GM19438 (cell line): Measurements from ENCODE around the gene RIPOR3.

ENCODE experiments used
- ATAC-seq: cut with Tn5 transposase; IDR thresholded peaks from one replicate; pipeline ENCODE4 v1.9.1; 2021; ENCODE audit warnings: low read depth; ENCODE audit not compliant: unreplicated experiment

The RIPOR3 gene, protein sequence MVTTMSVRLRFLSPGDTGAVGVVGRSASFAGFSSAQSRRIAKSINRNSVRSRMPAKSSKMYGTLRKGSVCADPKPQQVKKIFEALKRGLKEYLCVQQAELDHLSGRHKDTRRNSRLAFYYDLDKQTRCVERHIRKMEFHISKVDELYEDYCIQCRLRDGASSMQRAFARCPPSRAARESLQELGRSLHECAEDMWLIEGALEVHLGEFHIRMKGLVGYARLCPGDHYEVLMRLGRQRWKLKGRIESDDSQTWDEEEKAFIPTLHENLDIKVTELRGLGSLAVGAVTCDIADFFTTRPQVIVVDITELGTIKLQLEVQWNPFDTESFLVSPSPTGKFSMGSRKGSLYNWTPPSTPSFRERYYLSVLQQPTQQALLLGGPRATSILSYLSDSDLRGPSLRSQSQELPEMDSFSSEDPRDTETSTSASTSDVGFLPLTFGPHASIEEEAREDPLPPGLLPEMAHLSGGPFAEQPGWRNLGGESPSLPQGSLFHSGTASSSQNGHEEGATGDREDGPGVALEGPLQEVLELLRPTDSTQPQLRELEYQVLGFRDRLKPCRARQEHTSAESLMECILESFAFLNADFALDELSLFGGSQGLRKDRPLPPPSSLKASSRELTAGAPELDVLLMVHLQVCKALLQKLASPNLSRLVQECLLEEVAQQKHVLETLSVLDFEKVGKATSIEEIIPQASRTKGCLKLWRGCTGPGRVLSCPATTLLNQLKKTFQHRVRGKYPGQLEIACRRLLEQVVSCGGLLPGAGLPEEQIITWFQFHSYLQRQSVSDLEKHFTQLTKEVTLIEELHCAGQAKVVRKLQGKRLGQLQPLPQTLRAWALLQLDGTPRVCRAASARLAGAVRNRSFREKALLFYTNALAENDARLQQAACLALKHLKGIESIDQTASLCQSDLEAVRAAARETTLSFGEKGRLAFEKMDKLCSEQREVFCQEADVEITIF

DNA sequence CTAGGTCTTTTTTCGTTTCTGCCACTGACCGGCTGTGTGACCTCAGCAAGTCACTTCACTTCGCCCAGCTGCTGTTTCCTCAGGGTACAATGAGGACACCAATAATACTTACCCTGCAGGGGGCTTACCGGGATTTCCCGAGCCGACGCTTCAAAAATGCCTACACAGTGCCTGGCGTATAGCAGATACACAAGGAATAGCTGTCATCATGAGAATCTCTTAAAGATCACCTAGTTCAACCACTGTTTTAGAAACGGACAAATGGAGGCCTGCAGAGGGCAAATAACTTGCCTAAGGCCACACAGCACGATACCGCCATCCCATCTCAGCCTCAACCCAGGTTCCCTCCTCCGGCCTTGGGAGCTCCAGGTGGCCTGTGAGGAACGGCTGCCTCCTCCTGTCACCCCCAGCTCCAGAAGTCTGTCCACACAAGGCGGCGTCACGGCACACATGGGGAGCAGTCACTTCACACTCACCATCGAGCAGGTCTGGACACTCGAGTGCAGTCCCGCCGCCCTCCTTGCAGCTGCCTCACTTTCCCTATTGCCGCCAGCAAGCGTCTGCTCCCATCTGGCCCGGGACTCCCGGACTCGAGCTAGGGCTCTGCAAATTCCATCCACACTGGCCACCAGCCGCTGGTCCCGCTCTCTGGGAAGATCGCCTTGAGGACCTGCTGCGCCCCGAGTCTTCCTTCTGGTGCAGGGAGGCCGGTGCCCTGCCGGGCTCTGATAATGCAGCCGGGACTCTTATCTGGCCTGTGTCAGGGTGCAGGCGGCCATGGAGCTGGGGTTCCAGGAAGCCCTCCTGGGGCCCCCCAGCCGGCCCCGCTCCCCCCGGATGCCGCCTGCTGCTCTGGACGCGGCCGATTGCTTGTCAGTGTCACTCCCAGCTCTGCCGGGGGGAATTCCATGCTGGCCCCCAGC is at the start of gene RIPOR3:
Gene RIPOR3 (minus strand): TSS at position 893 of the 923 bp plus-strand sequence. CDS start 414 bp downstream, at position 479.
- ATAC-seq, result no peak

DNA sequence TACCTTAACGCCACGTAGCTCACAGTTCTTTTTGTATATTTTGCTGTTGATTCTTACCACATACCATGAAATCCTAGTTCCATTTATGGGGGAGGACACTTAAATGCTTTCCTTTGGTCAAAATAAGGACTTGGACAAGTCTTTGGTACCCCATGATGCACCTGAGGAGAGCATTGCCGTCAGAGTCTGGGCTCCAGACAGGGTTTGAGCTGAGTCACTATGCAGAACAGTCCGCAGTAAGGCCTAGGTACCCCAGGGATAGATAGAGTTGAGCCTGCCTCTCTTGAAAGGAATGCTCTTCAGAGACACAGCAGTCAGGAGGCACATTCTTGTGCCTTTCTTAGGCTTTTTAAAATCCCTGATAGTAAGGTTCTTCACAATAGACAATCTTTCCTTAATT is 46.0 kb upstream of the RIPOR3 start:
- no peak for ATAC-seq

DNA sequence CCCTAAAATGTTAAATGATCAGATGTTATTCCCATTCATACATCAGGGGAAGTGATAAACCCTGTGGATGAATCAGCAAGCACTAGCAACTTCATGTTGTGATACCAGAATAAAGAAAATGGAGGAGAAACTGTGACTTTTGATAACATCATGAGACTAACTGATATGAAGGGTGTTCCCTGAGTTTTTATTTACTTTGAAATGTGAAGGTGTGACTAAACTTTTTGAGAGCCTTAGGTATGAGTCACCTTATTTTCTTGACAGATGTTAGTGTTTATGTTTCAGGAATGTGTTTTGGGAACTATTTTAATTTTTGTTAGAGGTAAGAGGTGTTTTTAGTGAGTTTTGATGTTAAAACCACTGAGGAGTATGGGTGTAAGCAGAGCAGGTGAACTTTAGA is 44.5 kb upstream of the RIPOR3 start:
- no peak for ATAC-seq

DNA sequence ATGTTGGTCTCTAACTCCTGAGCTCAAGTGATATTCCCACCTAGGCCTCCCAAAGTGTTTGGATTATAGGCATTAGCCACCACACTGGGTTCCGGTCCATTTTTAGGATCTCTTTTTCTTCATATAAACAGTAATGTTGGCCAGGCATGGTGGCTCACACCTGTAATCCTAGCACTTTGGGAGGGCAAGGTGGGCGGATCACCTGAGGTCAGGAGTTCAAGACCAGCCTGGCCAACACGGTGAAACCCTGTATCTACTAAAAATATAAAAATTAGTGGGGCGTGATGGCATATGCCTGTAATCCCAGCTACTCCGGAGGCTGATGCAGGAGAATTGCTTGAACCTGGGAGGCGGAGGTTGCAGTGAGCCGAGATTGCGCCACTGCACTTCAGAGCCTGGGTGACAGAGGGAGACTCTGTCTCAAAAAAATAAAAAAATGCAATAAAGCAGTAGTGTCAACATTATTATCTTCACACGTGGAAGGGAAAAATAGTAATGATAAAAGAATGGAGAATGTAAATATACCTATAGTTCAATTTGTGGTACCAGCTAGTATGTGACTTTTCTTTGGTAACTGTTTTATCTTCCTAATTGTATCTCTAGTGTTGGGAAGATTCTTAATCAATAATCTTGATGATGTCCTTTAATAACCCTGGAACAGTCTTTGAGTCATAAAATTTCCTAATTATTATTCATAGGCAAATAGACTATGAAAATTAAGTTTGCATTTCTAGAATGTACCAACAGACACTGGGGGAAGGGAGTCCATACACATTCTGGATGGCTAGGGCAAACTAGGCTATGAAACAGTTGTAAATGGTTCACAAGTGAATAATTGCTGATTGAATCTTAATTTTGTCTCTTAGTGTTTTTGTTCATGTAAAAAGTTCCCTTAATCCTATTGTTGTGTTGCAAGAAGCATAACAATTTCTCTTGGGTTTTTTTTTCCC is 43.7 kb upstream of the RIPOR3 start:
- ATAC-seq, result no peak

DNA sequence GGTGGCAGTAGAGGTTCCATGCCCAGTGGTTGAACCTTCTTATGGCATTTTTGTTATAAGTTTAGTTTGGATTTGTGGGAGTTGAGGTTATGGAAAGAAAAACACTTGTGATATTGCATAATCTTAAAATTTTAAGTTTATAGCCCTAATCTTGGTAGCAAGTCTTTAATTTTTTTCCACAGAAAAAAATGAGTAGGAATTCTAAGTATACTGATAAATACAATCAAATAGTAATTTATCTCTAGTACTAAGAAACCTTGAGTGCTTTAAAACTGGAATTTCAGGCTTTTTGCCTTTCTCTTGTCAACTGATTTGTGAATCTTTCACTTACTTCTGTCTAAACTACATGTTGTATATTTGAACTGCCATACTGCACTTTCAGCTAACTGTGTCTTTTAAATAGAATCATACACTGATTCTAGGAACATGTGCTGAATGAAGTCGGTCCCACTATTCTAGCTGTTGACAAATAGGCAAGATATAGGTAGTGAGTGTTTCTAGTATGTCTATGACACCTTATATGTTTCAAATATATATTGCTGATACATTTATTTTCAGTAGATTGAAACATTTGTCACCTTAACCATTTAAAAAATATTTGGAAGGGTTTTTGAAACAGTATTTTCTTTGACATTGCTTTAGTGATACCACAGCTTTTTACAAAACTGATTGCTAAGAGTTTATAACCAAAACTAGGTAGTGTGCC is 42.5 kb upstream of the RIPOR3 start:
- no peak for ATAC-seq

DNA sequence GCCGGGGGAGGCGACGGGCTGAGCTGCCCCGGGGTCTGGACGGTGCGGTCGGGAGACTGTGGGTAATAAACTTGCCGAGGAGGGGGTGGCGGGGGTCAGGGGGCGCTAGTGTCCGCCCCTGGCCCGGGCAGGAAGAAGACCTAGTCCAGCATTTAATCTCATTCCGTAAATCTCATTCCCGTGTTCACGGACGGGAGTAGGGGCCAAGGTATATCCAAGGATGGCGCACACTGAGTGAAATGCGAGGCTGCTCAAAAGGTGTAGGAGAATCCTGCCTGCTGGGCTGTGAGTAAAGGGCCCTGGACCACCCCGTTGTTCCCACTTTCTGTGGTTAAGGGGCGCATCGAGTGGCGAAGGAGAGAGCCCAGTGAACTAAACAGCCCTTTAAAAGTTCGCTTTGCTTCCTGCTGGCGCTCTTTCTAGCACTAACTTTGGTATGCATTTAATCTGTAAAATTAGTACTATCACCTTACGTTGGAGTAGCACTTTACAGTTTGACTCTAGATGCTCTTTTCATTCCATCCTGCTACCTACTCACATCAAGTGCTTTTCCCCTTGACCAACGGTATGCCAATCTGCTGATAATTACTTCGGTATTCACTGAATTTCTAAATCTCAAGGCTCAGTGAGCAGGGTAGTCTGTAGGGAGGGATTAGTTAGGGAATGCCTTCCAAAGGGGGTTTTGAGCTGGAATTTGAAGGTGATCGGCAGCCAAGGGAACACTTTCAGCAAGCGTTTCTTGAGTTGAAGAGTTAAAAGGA is 40.8 kb upstream of the RIPOR3 start:
- no peak for ATAC-seq

DNA sequence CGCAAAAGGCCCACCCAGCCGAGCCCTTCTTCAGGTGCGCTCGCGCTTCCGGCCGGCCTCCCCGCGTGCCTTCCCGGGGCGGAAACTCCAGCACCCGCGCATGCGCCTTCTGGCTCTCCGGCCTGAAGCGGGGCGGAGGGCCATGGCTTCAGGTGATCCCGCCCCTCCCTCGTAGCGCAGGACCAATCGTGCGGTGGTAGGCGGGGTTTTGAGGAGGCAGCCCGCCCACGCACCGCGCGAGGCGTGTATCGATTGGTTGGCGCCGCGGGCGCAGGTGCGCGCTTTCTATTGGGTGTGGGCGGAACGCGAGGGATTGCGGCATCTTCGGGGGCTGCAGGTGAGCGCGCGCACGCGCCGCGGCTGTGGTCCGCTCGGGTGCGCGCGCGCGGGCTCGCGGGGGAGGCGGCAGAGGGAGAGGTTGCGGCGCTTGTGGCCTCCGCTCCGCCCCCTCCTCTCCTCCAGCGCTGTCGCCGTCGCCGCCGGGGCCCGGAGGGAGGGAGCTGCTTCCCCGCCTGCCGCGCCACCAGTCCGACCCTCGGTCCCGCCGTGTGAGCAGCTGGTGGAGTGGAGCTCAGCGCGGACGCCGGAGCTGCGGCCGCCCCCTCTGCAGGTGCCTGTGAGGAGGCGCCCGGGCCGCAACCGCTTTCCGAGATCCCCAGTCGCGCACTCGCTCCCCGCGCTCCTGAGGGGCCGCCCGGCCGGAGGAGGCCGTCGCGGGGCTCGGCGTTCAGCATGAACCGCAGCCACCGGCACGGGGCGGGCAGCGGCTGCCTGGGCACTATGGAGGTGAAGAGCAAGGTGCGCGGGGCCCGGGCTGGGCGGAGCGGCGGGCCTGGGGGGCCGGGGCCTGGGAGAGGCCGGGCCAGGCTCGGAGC is 40.0 kb upstream of the RIPOR3 start, which contains the start of gene PARD6B:
Gene PARD6B (plus strand): TSS at position 526 of the 875 bp plus-strand sequence. CDS start 207 bp downstream, at position 733.
- peak; percentile 88 for ATAC-seq

DNA sequence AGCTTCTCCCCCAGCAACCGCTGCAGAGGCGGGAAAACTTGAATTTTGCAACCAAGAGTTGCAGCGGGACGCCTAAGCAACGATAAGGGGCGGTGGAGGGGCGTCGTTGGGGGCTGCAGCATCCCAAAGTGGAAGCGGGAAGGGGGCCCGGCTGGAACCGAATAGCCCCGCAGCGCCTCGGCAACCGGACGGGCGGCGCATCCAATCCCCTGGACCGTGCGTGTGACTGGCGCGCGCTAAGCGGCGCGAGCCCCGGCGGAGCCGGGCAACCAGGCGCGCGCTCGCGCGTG is 39.4 kb upstream of the RIPOR3 start:
- no peak for ATAC-seq

DNA sequence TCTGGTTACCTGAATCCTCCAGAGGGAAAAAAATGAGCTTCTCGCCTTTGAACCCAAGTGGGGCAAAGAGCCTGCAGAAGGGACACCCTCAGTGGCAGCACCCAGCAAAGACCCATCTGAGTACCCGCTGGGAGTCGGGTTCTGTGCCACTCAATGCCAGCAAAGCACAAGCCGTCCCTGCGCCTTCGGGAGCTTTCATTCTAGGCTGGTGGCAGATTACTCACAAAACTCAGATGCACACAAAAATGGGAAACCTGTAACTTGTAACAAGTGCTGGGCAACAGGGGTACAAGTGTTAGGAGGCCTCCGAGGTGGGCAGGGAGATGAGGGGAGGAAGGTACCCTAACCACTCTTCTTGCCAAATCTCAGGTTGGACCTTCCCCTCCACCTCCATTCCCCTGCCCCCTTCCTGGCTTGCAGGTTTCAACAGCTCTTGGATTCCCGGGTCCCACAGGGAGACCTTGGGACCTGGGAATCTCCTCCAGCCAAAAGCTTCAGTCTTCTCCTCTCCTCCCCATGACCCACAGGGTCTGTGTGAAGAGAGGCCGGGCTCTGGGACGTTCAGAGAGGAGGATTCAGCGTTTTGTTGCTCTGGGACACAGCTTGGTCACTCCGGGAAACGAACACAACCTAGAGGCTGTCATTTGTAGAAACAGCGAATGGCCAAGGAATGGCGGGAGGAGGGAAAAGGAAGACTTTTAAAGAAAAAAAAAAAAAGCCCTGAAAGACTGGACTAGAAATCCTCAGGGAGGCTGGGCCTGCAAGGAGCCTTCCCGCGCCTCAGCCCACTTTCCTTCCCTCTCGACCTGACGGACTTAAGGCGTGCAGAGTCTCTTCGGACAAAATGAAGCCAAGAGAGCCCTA is 38.8 kb upstream of the RIPOR3 start:
- ATAC-seq, result peak; percentile 2

DNA sequence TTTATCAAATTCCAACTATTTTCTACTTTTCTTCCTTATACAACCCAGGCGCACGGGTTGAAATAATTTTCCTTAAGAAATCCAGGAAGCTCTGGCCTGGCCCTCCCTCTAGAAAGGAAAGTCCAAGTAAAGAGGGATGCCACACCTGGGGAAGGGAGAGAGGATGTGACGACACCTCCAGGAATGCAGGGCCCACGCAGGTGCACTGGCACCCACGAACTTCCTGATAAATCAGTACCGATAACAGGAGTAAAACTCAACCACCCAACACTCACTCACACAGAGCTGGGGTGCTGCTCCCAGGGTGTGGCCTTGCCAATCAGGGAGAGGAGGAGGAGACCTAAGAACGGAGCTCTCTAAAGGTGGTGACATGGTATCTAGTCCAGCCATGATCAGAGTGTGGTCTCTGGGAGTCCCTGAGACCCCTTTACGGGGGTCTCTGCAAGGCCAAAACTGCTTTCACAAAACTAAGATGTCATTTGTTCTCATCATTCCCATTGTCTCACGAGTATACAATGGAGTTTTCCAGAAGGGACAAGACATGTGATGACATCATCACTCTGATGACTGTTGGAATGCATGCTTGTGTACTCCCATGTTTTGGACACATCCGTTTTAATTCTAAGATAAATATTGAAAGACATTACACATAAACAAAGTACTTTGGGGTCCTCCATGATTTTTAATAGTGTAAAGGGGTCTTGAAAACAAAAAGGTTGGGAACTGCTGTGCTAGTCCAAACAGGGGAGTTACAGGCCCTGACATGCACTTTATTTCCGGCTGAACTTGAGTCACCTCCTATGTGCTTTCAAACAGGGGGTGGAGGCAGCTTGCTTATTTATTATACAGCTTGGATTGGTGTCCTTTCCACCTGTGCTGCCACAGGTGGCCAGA is 37.9 kb upstream of the RIPOR3 start:
- ATAC-seq, result no peak

DNA sequence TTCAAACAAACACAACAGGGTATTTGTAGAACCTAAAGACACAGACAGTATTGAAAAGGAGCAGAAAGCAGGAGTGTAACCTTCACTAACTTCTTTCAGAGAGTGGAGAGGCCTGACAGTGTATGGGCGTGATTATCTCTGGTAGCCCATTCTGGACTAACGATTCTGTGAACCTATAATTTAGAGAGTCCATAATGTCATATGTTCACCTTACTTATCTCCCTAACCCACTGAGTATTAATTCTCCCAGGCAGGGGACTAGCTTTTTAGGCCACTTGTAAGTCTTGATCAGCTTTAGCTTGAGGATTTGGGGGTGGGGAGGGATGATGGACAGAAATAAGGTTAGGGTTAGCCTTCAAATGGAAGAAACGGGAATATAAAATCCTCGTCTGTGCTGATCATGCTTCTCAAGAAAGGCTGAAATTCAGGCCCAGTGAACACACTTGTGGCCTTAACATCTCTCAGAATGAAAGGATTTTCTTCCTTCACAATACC is 37.2 kb upstream of the RIPOR3 start:
- ATAC-seq, result no peak

DNA sequence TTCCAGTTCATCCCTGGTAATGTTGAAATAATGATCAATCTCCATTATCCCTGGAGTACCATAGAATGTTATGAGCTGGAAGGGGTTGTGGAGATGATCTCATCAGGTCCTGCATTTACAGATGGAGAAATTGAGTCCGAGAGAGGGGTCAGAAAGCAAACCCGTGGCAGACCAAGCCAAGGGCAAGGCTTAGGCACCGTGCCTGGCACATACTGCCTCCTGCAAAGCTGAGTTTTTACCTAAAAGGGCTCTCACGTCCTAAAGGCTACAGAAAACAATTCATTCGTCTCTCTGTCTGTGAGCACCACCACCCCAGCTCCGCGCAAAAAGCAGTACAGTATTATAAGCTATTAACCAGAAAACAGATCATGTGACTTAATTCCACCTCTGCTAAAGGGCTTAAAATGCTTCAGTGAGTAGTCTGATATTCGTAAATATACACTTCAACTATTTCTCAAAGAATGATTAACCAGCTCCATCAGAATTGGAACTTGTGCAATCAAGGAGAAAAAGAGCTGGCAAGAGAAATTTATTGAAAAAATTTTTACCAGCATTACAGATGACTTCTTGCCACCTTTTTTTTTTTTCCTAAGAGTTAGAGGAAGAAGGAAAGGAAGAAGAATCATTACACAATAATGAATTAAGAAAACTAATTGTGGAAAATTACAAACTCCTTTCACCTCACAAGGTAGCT is 36.6 kb upstream of the RIPOR3 start:
- no peak for ATAC-seq

DNA sequence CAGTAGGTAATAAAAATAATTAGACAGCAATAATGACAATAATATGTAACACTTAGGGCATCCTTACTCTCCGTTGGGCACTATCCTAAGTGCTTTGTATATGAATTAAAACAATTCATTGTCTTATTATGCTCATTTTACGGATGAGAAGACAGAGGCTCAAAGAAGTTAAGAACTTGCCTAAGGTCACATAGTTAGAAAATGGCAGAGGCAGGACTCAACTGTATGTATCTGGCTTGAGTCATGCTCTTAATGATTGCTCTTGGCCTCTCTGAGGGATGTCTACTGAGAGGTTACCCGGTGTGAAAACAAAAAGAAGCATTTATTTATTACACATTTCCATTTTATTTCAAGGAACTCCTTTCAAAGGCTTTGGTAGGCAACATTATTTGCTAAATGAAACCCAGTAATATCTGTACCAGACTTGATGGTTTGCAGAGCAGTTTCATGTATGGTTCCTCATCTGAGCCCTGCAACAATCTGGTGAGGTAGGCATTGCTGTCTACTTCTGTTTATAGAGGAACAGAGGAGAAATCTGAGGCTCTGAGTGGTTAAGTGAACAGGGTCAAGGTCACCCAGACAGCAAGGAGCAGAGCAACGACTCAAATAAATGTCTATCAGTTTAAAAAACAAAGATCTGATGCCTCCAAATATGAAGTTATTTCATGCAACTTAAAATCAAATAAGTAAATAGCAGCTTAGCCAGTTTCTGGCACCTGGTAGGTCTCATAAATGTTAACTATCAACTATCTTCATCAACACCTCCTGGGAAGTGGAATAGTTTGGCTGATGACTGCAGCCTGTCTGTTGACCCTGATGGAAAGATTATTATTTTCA is 35.8 kb upstream of the RIPOR3 start:
- ATAC-seq, result no peak

DNA sequence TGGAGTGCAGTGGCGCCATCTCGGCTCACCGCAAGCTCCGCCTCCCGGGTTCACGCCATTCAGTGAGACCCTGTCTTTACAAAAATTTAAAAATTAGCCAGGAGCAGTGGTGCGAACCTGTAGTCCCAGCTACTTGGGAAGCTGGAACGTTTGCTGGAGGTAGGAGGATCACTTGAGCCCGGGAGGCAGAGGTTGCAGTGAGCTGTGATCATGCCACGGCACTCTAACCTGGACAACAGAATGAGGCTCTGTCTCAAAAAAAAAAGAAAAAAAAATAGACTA is 34.3 kb upstream of the RIPOR3 start:
- no peak for ATAC-seq
